Progenitor cell of endocrine pancreas (in vitro differentiated cells): ENCODE results near the gene DLGAP1. TPM values are rescaled to one million over a fixed set of nuclear protein-coding genes. Genes with fewer than 3 reads are reported as not detected.

Source experiments
- DNase-seq: peaks from one replicate; pipeline ENCODE4 v3.0.0; 2021; ENCODE audit warnings: low spot score; ENCODE audit not compliant: unreplicated experiment
- H3K27ac Mint-ChIP-seq: 2 replicates; pipeline ENCODE4 v1.8.0; 2021; ENCODE audit warnings: mild to moderate bottlenecking, moderate library complexity, mixed read lengths
- H3K27me3 Mint-ChIP-seq: 2 replicates; pipeline ENCODE4 v1.8.0; 2021; ENCODE audit warnings: mixed read lengths
- H3K36me3 Mint-ChIP-seq: 2 replicates; pipeline ENCODE4 v1.8.0; 2022; ENCODE audit warnings: mixed read lengths; ENCODE audit not compliant: insufficient read depth
- H3K4me1 Mint-ChIP-seq: 2 replicates; pipeline ENCODE4 v1.8.0; 2021; ENCODE audit warnings: low read depth, mixed read lengths
- H3K4me3 Mint-ChIP-seq: 2 replicates; pipeline ENCODE4 v1.8.0; 2021; ENCODE audit warnings: low read depth, mild to moderate bottlenecking, moderate library complexity, mixed read lengths
- H3K9me3 Mint-ChIP-seq: 2 replicates; pipeline ENCODE4 v1.8.0; 2021; ENCODE audit warnings: low read depth, mixed read lengths
- CTCF ChIP-seq: fragments of 200-600 bp; sonication (generic); IDR thresholded peaks from one replicate; pipeline ENCODE4 v1.5.0; 2021; ENCODE audit warnings: antibody characterized with exemption, mild to moderate bottlenecking; ENCODE audit not compliant: unreplicated experiment
- total RNA-seq: library from RNA; stranded (reverse); gene quantifications from 2 replicates; pipeline ENCODE4 v1.2.1, GENCODE V29; 2021

DLGAP1 gene
- total RNA-seq, 1 donor from 2014 or later = 16.7 TPM

- DNase-seq = no peak
- Mint-ChIP-seq H3K4me3 (no peak overlapping the region), H3K27me3 (no peaks in the 10 kb centered on the region), H3K36me3 (no peaks in the 10 kb centered on the region), H3K27ac (no peak overlapping the region), H3K4me1 (peaks cover 12% of the 10 kb centered on the region), H3K9me3 (no peaks in the 10 kb centered on the region)
- no peak for TF ChIP-seq CTCF
These were observed 587.9 kb downstream of the DLGAP1 start for GRCh38 chr18:3867236-3867635.

DNA sequence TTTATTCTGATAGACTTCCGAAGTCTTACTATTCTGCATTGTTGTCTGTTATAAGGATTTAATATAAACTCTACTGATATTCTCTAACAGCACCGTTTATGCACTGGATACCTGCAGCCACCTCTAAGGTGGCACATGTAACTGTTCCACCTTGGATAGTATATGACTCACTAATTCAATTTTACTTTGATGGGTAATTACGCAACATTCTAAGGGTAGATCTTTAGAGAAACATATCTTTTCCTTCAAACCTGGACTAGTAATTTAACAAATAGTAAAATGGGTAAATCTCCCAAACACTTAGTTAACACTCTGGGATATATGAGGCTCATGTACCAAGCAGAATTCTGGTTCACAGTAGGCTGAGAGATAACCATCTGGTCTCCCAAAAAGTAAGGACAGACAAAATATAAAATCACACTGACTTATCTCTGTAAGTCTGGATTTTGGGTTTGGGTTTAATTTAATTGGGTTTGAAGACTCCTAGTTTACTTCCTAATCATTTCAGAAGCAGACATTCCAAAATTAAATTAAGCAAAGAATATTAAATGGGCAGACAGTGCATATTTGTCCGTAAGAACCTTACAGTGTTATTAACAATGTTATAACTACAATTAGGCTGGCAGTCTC is 590.3 kb downstream of the DLGAP1 start:
- no peaks in the 10 kb centered on the region for H3K9me3 Mint-ChIP-seq
- no peak overlapping the region for H3K27ac Mint-ChIP-seq
- no peaks in the 10 kb centered on the region for H3K27me3 Mint-ChIP-seq
- H3K4me1 Mint-ChIP-seq = peaks cover 12% of the 10 kb centered on the region
- no peak for TF ChIP-seq CTCF
- DNase-seq = no peak
- no peak overlapping the region for H3K4me3 Mint-ChIP-seq
- H3K36me3 Mint-ChIP-seq = no peaks in the 10 kb centered on the region

- Mint-ChIP-seq H3K27ac (no peak overlapping the region), H3K4me3 (no peak overlapping the region), H3K9me3 (peaks cover 3% of the 10 kb centered on the region), H3K27me3 (no peaks in the 10 kb centered on the region), H3K4me1 (peaks cover 12% of the 10 kb centered on the region), H3K36me3 (no peaks in the 10 kb centered on the region)
- no peak for DNase-seq
- TF ChIP-seq CTCF = no peak
These were observed 591.5 kb downstream of the DLGAP1 start for GRCh38 chr18:3863593-3863992.

GRCh38 chr18:3863006-3863405 is 592.1 kb downstream of the DLGAP1 start:
- Mint-ChIP-seq H3K4me1 (peaks cover 11% of the 10 kb centered on the region), H3K4me3 (no peak overlapping the region), H3K36me3 (no peaks in the 10 kb centered on the region), H3K9me3 (peaks cover 3% of the 10 kb centered on the region), H3K27me3 (no peaks in the 10 kb centered on the region), H3K27ac (no peak overlapping the region)
- TF ChIP-seq CTCF = no peak
- no peak for DNase-seq

DNA sequence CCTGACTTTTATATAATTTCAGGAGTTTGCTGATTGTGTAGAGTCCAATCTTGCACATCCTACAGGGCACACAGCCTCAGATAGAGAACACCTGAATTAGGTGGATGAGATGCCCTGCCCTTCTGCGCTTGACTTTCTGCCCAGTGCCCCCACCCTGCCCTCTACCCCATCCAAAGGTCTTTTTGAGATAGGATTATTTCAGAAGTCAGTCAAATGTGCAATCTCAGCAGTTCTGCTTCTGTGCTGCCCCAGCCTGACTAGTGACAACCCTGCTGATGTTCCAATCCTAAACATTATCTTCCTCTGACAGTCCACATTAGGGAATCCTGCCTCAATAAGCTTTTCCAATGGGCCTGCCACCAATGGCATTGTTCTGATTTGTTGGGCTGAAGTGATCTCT is 593.6 kb downstream of the DLGAP1 start:
- no peak for DNase-seq
- Mint-ChIP-seq H3K36me3 (no peaks in the 10 kb centered on the region), H3K9me3 (peaks cover 3% of the 10 kb centered on the region), H3K4me3 (no peak overlapping the region), H3K27ac (no peak overlapping the region), H3K27me3 (no peaks in the 10 kb centered on the region), H3K4me1 (peaks cover 4% of the 10 kb centered on the region)
- TF ChIP-seq CTCF = no peak
